ENCODE measurements around the gene ERF. TPM values are rescaled to one million over a fixed set of nuclear protein-coding genes. Genes with fewer than 3 reads are reported as not detected.
"Not testable (repeated sequence)": the region's sequence is repeated elsewhere in the genome, so short reads cannot be mapped to it uniquely, and the experiment has no call there.

Gene ERF
- total RNA-seq, 1 donor from 2014 or later, result 31.6 TPM

- Histone ChIP-seq H3K4me3 (ENCODE audit: low read depth, low read length) (peak within 1 kb of the TSS; percentile 78), H3K36me3 (ENCODE audit: control insufficient read depth, insufficient read depth, low read length) (no peaks in the 10 kb centered on the region), H3K27me3 (ENCODE audit: control insufficient read depth, insufficient read depth, low read length) (no peaks in the 10 kb centered on the region)
- TF ChIP-seq CTCF (IDR thresholded peaks at IDR 0.05; ENCODE audit: insufficient read depth, low read length, poor library complexity, severe bottlenecking), result no peak
- peak; percentile 100 for DNase-seq (ENCODE audit: low read depth)
Observed at GRCh38 chr19:42268704-42269477, 14.0 kb upstream of the ERF start, which contains the start of gene CIC. Gene CIC, plus strand, starts transcription at chr19:42269252. Its CDS starts 2,532 bp downstream, at chr19:42271784.

- Histone ChIP-seq H3K4me3 (ENCODE audit: low read depth, low read length) (peak overlapping the region; percentile 78), H3K36me3 (ENCODE audit: control insufficient read depth, insufficient read depth, low read length) (no peaks in the 10 kb centered on the region), H3K27me3 (ENCODE audit: control insufficient read depth, insufficient read depth, low read length) (no peaks in the 10 kb centered on the region)
- peak; percentile 95 for DNase-seq (ENCODE audit: low read depth)
- no peak for TF ChIP-seq CTCF (IDR thresholded peaks at IDR 0.05; ENCODE audit: insufficient read depth, low read length, poor library complexity, severe bottlenecking)
Observed at GRCh38 chr19:42268142-42268703, 13.3 kb upstream of the ERF start.

- no peak for TF ChIP-seq CTCF (IDR thresholded peaks at IDR 0.05; ENCODE audit: insufficient read depth, low read length, poor library complexity, severe bottlenecking)
- H3K4me3 ChIP-seq (ENCODE audit: low read depth, low read length), result peak overlapping the region; percentile 49
- H3K27me3 ChIP-seq (ENCODE audit: control insufficient read depth, insufficient read depth, low read length), result no peaks in the 10 kb centered on the region
- H3K36me3 ChIP-seq (ENCODE audit: control insufficient read depth, insufficient read depth, low read length), result no peaks in the 10 kb centered on the region
- DNase-seq (ENCODE audit: low read depth), result no peak
Observed at GRCh38 chr19:42267644-42268141, 12.8 kb upstream of the ERF start.

GRCh38 chr19:42266928-42267603 lies 12.1 kb upstream of the ERF start:
- not testable (repeated sequence) for DNase-seq (ENCODE audit: low read depth); H3K4me3 ChIP-seq (ENCODE audit: low read depth, low read length)

GRCh38 chr19:42266105-42266504 lies 11.2 kb upstream of the ERF start:
- H3K36me3 ChIP-seq (ENCODE audit: control insufficient read depth, insufficient read depth, low read length); DNase-seq (ENCODE audit: low read depth); H3K4me3 ChIP-seq (ENCODE audit: low read depth, low read length); H3K27me3 ChIP-seq (ENCODE audit: control insufficient read depth, insufficient read depth, low read length): not testable (repeated sequence)

More at GRCh38 chr19:42266928-42267603, 12.1 kb upstream of the ERF start:
- H3K36me3 ChIP-seq (ENCODE audit: control insufficient read depth, insufficient read depth, low read length); H3K27me3 ChIP-seq (ENCODE audit: control insufficient read depth, insufficient read depth, low read length): not testable (repeated sequence)

GRCh38 chr19:42261763-42262162 lies 6.8 kb upstream of the ERF start:
- H3K36me3 ChIP-seq (ENCODE audit: control insufficient read depth, insufficient read depth, low read length), result no peaks in the 10 kb centered on the region
- no peak for DNase-seq (ENCODE audit: low read depth)
- no peaks in the 10 kb centered on the region for H3K27me3 ChIP-seq (ENCODE audit: control insufficient read depth, insufficient read depth, low read length)
- TF ChIP-seq CTCF (IDR thresholded peaks at IDR 0.05; ENCODE audit: insufficient read depth, low read length, poor library complexity, severe bottlenecking), result no peak
- no peak overlapping the region for H3K4me3 ChIP-seq (ENCODE audit: low read depth, low read length)

GRCh38 chr19:42257842-42258241 lies 2.9 kb upstream of the ERF start:
- H3K36me3 ChIP-seq (ENCODE audit: control insufficient read depth, insufficient read depth, low read length); DNase-seq (ENCODE audit: low read depth); H3K4me3 ChIP-seq (ENCODE audit: low read depth, low read length); H3K27me3 ChIP-seq (ENCODE audit: control insufficient read depth, insufficient read depth, low read length): not testable (repeated sequence)
